ENCODE results near the gene FNBP1.

DNA sequence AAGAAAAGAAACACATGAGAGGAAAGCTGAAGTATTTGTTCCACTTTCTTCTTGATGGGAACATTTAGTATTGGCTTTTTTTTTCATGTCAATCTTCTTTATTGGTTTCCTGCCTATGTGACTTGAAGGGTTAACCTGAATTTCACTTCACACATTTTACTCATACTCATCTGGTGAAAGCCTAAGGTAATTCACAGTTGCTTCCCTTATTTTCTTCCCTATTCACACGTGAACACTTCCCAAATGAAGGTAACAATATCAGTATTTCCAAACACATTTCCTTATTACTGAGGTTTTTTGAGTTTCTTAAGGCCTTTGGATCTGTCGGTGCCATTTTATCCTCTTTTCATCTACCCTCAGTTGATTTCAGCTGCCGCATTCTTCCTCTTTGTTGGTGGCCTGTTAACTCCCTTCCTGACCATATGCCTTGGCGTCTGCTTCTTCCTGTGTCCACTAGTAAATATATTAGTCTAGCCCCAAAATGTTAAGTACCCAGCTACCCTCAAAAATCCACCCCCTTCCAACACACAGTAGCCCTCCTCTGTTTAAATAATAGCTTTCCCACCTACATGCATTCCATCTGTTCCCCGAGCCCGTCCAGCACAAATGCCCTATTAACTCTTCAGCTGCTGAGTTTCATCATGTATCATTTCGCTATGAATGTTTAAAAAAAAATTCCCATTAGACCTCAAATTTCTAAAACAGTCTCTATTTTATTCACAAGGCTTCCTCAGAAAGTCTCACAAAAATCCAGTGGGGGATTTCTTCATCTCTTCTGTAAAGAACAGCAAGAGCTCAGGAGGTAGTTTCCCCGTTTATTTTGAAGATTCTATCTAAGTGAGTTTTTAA, 110.5 kb downstream of the FNBP1 start:
- TF ChIP-seq, protein P1, sequence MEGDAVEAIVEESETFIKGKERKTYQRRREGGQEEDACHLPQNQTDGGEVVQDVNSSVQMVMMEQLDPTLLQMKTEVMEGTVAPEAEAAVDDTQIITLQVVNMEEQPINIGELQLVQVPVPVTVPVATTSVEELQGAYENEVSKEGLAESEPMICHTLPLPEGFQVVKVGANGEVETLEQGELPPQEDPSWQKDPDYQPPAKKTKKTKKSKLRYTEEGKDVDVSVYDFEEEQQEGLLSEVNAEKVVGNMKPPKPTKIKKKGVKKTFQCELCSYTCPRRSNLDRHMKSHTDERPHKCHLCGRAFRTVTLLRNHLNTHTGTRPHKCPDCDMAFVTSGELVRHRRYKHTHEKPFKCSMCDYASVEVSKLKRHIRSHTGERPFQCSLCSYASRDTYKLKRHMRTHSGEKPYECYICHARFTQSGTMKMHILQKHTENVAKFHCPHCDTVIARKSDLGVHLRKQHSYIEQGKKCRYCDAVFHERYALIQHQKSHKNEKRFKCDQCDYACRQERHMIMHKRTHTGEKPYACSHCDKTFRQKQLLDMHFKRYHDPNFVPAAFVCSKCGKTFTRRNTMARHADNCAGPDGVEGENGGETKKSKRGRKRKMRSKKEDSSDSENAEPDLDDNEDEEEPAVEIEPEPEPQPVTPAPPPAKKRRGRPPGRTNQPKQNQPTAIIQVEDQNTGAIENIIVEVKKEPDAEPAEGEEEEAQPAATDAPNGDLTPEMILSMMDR (IDR thresholded peaks at IDR 0.05): no peak
- no peak for TF ChIP-seq POLR2AphosphoS5 (IDR thresholded peaks at IDR 0.05; ENCODE audit: low read depth, low read length)
- TF ChIP-seq, protein P2, sequence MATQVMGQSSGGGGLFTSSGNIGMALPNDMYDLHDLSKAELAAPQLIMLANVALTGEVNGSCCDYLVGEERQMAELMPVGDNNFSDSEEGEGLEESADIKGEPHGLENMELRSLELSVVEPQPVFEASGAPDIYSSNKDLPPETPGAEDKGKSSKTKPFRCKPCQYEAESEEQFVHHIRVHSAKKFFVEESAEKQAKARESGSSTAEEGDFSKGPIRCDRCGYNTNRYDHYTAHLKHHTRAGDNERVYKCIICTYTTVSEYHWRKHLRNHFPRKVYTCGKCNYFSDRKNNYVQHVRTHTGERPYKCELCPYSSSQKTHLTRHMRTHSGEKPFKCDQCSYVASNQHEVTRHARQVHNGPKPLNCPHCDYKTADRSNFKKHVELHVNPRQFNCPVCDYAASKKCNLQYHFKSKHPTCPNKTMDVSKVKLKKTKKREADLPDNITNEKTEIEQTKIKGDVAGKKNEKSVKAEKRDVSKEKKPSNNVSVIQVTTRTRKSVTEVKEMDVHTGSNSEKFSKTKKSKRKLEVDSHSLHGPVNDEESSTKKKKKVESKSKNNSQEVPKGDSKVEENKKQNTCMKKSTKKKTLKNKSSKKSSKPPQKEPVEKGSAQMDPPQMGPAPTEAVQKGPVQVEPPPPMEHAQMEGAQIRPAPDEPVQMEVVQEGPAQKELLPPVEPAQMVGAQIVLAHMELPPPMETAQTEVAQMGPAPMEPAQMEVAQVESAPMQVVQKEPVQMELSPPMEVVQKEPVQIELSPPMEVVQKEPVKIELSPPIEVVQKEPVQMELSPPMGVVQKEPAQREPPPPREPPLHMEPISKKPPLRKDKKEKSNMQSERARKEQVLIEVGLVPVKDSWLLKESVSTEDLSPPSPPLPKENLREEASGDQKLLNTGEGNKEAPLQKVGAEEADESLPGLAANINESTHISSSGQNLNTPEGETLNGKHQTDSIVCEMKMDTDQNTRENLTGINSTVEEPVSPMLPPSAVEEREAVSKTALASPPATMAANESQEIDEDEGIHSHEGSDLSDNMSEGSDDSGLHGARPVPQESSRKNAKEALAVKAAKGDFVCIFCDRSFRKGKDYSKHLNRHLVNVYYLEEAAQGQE (IDR thresholded peaks at IDR 0.05; ENCODE audit: insufficient read depth in 1 of 2, low read depth in 2 of 2, low read length in 1 of 2): no peak
